ENCODE measurements around the gene NSD1.

GRCh38 chr5:177261510-177261909, 127.9 kb downstream of the NSD1 start:
- TF ChIP-seq CTCF (conservative IDR thresholded peaks at IDR 0.05) (no peak), EZH2 (IDR thresholded peaks at IDR 0.05; ENCODE audit: low read depth) (no peak)
